GM20000 (cell line): Measurements from ENCODE around the gene ITGA4.

Experiments used
- DNase-seq: peaks from one replicate; pipeline ENCODE4 v3.0.0; 2012; ENCODE audit warnings: low spot score
- CTCF ChIP-seq: IDR thresholded peaks from 2 replicates; pipeline ENCODE4 v1.5.1; 2012; ENCODE audit warnings: mild to moderate bottlenecking, control low read depth; ENCODE audit errors: extremely low read depth, missing control alignments

The ITGA4 gene

GRCh38 chr2:181457121-181457740 is at the start of gene ITGA4:
ITGA4 (plus strand) TSS chr2:181457386; CDS start chr2:181457655, 269 bp downstream.
- peak; percentile 87 for DNase-seq
- TF ChIP-seq CTCF, result peak; percentile 91

GRCh38 chr2:181408861-181409260 is 48.3 kb upstream of the ITGA4 start:
- no peak for DNase-seq

GRCh38 chr2:181411105-181411849 is 45.9 kb upstream of the ITGA4 start:
- DNase-seq, result no peak
- no peak for TF ChIP-seq CTCF

More at GRCh38 chr2:181408861-181409260, 48.3 kb upstream of the ITGA4 start:
- no peak for TF ChIP-seq CTCF

GRCh38 chr2:181419129-181419855 is 37.9 kb upstream of the ITGA4 start:
- DNase-seq, result no peak
- TF ChIP-seq CTCF, result no peak

GRCh38 chr2:181420259-181421130 is 36.7 kb upstream of the ITGA4 start:
- DNase-seq, result no peak
- no peak for TF ChIP-seq CTCF

- TF ChIP-seq CTCF, result no peak
- no peak for DNase-seq
Measured at GRCh38 chr2:181421131-181421458, 36.1 kb upstream of the ITGA4 start.
